ENCODE data around the gene SUSD6. TPM values are rescaled to one million over a fixed set of nuclear protein-coding genes. Genes with fewer than 3 reads are reported as not detected.

The SUSD6 gene
- total RNA-seq, 2 experiments from 2014 or later: 63.4 to 65.2 TPM

DNA sequence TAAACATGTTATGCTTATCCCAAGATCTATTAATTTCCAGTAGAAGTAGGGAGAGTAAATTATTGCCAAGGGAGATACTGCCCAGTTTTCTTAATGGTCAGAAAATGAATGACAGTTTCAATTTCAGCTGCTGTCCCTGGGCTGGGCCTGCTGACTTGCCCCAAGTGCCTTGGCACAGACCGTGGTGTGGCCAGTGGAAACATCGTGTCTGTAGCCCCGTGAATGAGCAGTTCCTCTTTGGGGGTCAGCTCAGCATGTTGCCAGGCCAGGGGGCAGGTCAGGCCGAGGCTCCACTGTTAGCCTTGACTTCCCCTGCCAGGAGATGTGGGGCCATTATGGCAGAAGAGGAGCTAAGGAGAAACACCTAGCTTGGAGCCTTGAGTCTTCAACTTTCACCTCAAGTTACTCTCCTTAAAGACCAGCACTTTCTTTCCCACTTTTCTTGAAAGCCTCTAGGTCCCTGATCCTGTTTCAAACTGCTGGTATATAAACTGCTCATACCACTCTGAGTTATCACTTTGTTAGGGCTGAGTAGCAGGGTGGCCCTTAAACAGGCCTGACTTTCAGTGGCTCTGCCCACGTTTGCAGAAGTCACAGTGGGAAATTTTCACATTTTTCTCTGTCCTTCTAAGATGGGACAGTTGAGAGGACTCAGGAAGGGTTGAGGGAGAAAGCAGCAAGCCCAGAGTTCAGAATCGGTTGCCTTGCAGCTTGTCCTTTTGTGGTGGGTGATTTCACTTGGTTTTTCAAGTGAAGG, 73.2 kb downstream of the SUSD6 start:
- no peak for DNase-seq
- no peaks in the 10 kb centered on the region for H3K9me3 Mint-ChIP-seq
- H3K27me3 Mint-ChIP-seq: no peaks in the 10 kb centered on the region
- POLR2A ChIA-PET: interaction anchor here (0.7 to 3.8 kb wide), 16 partner anchors 8 to 83 kb away, joined by 3 to 43 read pairs (median 5); partner anchors contain the start of genes SRSF5 and SUSD6
- CTCF ChIA-PET: interaction anchor here (1.0 to 2.2 kb wide), 12 partner anchors 10 to 80 kb away, joined by 3 to 10 read pairs (median 4); partner anchors contain the start of gene SUSD6
- peaks cover 35% of the 10 kb centered on the region for H3K36me3 Mint-ChIP-seq (ENCODE audit: low read depth)
- peak overlapping the region; percentile 88 for H3K27ac Mint-ChIP-seq
- peaks cover 86% of the 10 kb centered on the region for H3K4me1 Mint-ChIP-seq
- no peak overlapping the region for H3K4me3 Mint-ChIP-seq

DNA sequence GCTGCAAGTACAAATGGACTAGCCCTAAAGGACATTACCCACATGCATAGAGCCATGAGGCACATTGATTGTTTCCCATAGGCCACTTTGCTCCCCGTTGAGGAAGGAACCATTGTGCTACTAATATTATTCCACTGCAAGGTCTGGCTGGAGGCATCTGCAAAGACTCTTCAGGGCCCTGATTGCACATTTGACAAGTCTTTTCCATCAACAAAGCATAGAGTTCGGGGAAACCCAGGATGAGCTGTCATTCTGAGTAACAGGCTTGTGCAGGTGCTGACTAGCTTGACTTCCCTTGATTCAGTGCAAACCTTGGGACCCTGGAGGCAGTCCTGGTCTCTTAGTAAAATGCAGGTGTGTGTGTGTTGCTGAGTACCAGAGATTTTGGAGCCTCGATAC, 73.8 kb downstream of the SUSD6 start:
- POLR2A ChIA-PET: interaction anchor here (0.7 to 3.8 kb wide), 19 partner anchors 9 to 73 kb away, joined by 3 to 43 read pairs (median 5); partner anchors contain the start of gene SUSD6
- H3K4me3 Mint-ChIP-seq: peak overlapping the region; percentile 47
- no peaks in the 10 kb centered on the region for H3K9me3 Mint-ChIP-seq
- CTCF ChIA-PET: interaction anchor here (1.0 to 2.2 kb wide), 11 partner anchors 9 to 80 kb away, joined by 3 to 10 read pairs (median 4); partner anchors contain the start of gene SUSD6
- H3K36me3 Mint-ChIP-seq (ENCODE audit: low read depth): peaks cover 33% of the 10 kb centered on the region
- peak; percentile 77 for DNase-seq
- no peaks in the 10 kb centered on the region for H3K27me3 Mint-ChIP-seq
- H3K27ac Mint-ChIP-seq: peak overlapping the region; percentile 88
- H3K4me1 Mint-ChIP-seq: peaks cover 83% of the 10 kb centered on the region

- ChIA-PET POLR2A (interaction anchor here (0.7 to 3.8 kb wide), 15 partner anchors 8 to 74 kb away, joined by 3 to 43 read pairs (median 5); partner anchors contain the start of gene SUSD6), CTCF (interaction anchor here (1.0 to 2.2 kb wide), 11 partner anchors 8 to 81 kb away, joined by 3 to 10 read pairs (median 4); partner anchors contain the start of gene SUSD6)
- H3K36me3 Mint-ChIP-seq (ENCODE audit: low read depth): peaks cover 32% of the 10 kb centered on the region
- H3K4me3 Mint-ChIP-seq: peak overlapping the region; percentile 47
- DNase-seq: peak; percentile 60
- H3K4me1 Mint-ChIP-seq: peaks cover 80% of the 10 kb centered on the region
- no peaks in the 10 kb centered on the region for H3K27me3 Mint-ChIP-seq
- H3K27ac Mint-ChIP-seq: peak overlapping the region; percentile 88
- H3K9me3 Mint-ChIP-seq: no peaks in the 10 kb centered on the region
These were observed 74.3 kb downstream of the SUSD6 start for GRCh38 chr14:69685716-69686115.

DNA sequence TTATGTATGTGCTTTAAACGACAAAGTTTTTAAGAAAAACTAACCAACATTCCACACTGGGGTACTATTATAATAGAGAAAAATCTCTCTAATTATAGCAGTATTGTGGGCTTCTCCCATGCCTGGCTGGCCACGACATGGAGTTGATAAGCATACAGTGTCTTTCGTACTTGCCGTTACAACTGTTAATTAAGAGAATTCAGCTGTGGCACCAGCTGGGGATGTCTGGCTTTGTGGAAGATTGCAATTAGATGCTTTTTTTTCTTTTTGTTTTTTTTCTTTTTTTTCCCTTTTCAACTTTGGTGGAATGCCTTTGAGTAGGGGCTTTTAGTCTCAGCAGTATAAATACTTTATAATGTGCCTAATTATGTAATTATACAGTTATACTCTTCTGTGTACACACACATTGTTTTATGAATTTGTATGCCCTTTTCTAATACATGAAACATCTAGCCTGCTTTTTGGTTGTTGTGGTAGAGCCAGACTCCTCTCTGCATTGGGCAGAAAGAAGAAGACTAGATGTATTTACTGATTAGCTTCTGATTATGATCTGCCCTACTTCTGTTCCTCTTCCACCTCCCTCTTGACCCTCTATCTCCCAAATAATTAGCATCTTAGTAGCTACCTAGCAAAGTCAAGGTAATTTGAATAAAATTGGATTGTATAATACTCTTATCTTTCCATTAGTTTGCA, 76.4 kb downstream of the SUSD6 start:
- peaks cover 69% of the 10 kb centered on the region for H3K4me1 Mint-ChIP-seq
- H3K4me3 Mint-ChIP-seq: no peak overlapping the region
- POLR2A ChIA-PET: interaction anchor here (1.1 to 1.5 kb wide), 5 partner anchors 11 to 79 kb away, joined by 3 to 5 read pairs (median 4); partner anchors contain the start of genes SRSF5 and SUSD6
- H3K9me3 Mint-ChIP-seq: no peaks in the 10 kb centered on the region
- CTCF ChIA-PET: interaction anchor here (0.8 to 1.4 kb wide), 3 partner anchors 22 to 84 kb away, joined by 3 read pairs; no protein-coding TSS in a partner anchor
- H3K27me3 Mint-ChIP-seq: no peaks in the 10 kb centered on the region
- peaks cover 39% of the 10 kb centered on the region for H3K36me3 Mint-ChIP-seq (ENCODE audit: low read depth)
- peak overlapping the region; percentile 17 for H3K27ac Mint-ChIP-seq
- no peak for DNase-seq

DNA sequence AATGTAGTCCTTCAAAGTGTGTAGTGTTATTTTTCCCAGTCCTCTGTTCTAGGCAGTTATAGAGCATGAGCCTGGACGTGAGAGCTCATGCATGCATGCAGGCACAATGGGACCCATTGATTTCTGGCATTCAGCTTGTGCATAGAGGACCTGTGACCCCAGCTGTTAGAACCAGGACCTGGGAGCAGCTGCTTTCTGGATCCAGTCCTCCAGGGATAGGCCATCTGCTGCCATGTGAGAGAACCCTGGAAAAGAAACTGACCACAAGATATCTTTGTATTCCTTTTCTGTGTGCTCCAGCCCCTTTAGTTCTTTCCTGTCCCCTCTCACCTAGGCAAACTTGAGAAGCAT, 76.9 kb downstream of the SUSD6 start:
- H3K36me3 Mint-ChIP-seq (ENCODE audit: low read depth): peaks cover 38% of the 10 kb centered on the region

DNA sequence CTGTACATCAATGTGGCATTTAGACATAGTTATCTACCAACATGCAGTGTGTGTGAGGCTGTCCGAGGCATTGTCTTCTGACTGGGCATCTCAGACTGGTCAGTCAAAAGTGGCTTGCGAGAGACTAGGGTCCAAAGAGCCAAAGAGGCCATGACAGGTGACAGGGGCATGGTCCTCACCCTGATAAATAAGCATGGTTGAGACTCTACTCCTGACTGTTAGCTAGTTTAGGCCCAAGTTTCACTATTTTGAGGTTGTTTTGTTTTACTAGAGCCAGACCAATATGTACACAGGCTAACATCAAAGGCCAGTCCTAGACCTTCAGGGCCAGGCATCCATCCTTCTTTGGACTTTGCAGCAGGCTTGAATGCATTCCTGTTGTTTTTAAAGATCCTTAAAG, 78.6 kb downstream of the SUSD6 start:
- Mint-ChIP-seq H3K27ac (no peak overlapping the region), H3K4me1 (peaks cover 68% of the 10 kb centered on the region), H3K36me3 (ENCODE audit: low read depth) (peaks cover 42% of the 10 kb centered on the region), H3K4me3 (no peak overlapping the region), H3K9me3 (no peaks in the 10 kb centered on the region), H3K27me3 (no peaks in the 10 kb centered on the region)
- no peak for DNase-seq
- CTCF ChIA-PET: no interaction called here
- POLR2A ChIA-PET: no interaction called here

More for the DNA sequence above, 76.9 kb downstream of the SUSD6 start:
- peaks cover 69% of the 10 kb centered on the region for H3K4me1 Mint-ChIP-seq
- POLR2A ChIA-PET: interaction anchor here (1.1 to 1.4 kb wide), 4 partner anchors 11 to 78 kb away, joined by 3 to 4 read pairs (median 4); partner anchors contain the start of genes SRSF5 and SUSD6
- no peaks in the 10 kb centered on the region for H3K27me3 Mint-ChIP-seq
- CTCF ChIA-PET: interaction anchor here (0.8 to 1.2 kb wide), 3 partner anchors 15 to 84 kb away, joined by 3 read pairs; no protein-coding TSS in a partner anchor
- no peaks in the 10 kb centered on the region for H3K9me3 Mint-ChIP-seq
- H3K4me3 Mint-ChIP-seq: no peak overlapping the region
- peak overlapping the region; percentile 17 for H3K27ac Mint-ChIP-seq
- DNase-seq: no peak

DNA sequence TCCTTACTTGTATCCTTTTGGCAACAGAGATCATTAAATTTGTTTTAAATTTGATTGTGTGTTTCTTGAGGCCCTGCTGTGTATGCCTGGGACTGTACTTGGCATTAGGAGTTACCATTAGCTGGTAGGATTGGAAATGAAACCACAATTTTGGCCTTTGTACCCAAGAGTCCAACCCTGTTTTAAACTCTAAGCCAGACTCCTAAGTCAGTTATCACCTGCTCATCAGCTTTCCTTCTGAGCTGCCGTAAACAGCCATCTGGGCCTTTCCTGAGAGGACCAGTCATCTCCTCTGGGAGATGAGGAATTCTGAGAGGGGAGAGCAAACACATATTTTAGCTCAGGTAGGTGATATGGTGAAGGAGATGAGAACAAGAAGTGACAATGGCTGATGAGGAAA, 81.2 kb downstream of the SUSD6 start:
- ChIA-PET POLR2A (interaction anchor here (0.7 to 1.4 kb wide), 4 partner anchors 13 to 80 kb away, joined by 3 to 6 read pairs (median 4); no protein-coding TSS in a partner anchor), CTCF (no interaction called here)
- DNase-seq: no peak
- peaks cover 72% of the 10 kb centered on the region for H3K4me1 Mint-ChIP-seq
- no peaks in the 10 kb centered on the region for H3K27me3 Mint-ChIP-seq
- H3K27ac Mint-ChIP-seq: no peak overlapping the region
- H3K9me3 Mint-ChIP-seq: no peaks in the 10 kb centered on the region
- H3K36me3 Mint-ChIP-seq (ENCODE audit: low read depth): peaks cover 45% of the 10 kb centered on the region
- no peak overlapping the region for H3K4me3 Mint-ChIP-seq

GRCh38 chr14:69693145-69693544, 81.7 kb downstream of the SUSD6 start:
- H3K27me3 Mint-ChIP-seq: no peaks in the 10 kb centered on the region
- ChIA-PET CTCF (interaction anchor here (1.0 kb wide), 1 partner anchor 94 kb away, joined by 3 read pairs; no protein-coding TSS in a partner anchor), POLR2A (interaction anchor here (1.2 to 1.4 kb wide), 2 partner anchors 12 to 81 kb away, joined by 4 to 6 read pairs; no protein-coding TSS in a partner anchor)
- H3K27ac Mint-ChIP-seq: no peak overlapping the region
- peaks cover 47% of the 10 kb centered on the region for H3K36me3 Mint-ChIP-seq (ENCODE audit: low read depth)
- H3K9me3 Mint-ChIP-seq: no peaks in the 10 kb centered on the region
- H3K4me1 Mint-ChIP-seq: peaks cover 70% of the 10 kb centered on the region
- DNase-seq: no peak
- no peak overlapping the region for H3K4me3 Mint-ChIP-seq

- CTCF ChIA-PET: interaction anchor here (0.8 to 1.0 kb wide), 2 partner anchors 9 to 95 kb away, joined by 3 to 4 read pairs; no protein-coding TSS in a partner anchor
- peak overlapping the region; percentile 59 for H3K27ac Mint-ChIP-seq
- peaks cover 50% of the 10 kb centered on the region for H3K36me3 Mint-ChIP-seq (ENCODE audit: low read depth)
- DNase-seq: no peak
- no peaks in the 10 kb centered on the region for H3K27me3 Mint-ChIP-seq
- H3K4me1 Mint-ChIP-seq: peaks cover 71% of the 10 kb centered on the region
- POLR2A ChIA-PET: interaction anchor here (1.3 kb wide), 1 partner anchor 8 kb away, joined by 5 read pairs; no protein-coding TSS in a partner anchor
- H3K9me3 Mint-ChIP-seq: no peaks in the 10 kb centered on the region
- no peak overlapping the region for H3K4me3 Mint-ChIP-seq
These were observed 82.7 kb downstream of the SUSD6 start for GRCh38 chr14:69693801-69694729.

DNA sequence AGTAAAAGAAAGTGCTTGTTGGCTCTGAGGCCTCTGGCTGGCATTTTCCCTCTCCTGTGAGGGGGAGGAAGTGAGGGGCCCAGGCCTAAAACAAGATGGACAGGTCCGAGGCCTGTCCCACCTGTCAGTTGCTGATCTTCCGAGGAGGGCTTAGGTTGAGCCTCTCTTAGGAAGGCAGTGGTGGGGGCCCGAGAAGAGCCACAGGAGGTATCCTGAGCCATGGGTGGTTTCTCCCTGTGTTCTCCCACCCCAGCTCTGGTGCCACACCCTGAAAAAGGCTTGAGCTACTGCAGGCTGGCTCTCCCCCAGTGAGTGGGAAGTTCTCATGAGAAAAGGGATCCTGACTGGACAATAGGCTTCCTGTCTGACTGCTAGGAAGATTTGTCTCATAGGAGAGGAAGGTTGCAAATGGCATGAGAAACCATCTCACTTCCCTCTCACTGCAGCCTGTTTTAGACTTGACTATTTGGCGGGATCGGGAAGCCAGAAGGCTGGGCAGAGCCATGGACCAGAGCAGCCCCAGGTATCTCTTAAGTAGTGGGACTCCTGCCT, 83.4 kb downstream of the SUSD6 start:
- POLR2A ChIA-PET: interaction anchor here (1.3 kb wide), 1 partner anchor 9 kb away, joined by 5 read pairs; no protein-coding TSS in a partner anchor
- Mint-ChIP-seq H3K4me1 (peaks cover 75% of the 10 kb centered on the region), H3K36me3 (ENCODE audit: low read depth) (peaks cover 51% of the 10 kb centered on the region), H3K27me3 (no peaks in the 10 kb centered on the region), H3K9me3 (no peaks in the 10 kb centered on the region), H3K27ac (peak overlapping the region; percentile 8), H3K4me3 (no peak overlapping the region)
- DNase-seq: no peak
- CTCF ChIA-PET: no interaction called here

GRCh38 chr14:69695322-69696203, 84.2 kb downstream of the SUSD6 start:
- H3K36me3 Mint-ChIP-seq (ENCODE audit: low read depth): peaks cover 45% of the 10 kb centered on the region
- H3K27me3 Mint-ChIP-seq: no peaks in the 10 kb centered on the region
- CTCF ChIA-PET: interaction anchor here (1.2 kb wide), 1 partner anchor 32 kb away, joined by 3 read pairs; no protein-coding TSS in a partner anchor
- no peaks in the 10 kb centered on the region for H3K9me3 Mint-ChIP-seq
- H3K4me1 Mint-ChIP-seq: peaks cover 76% of the 10 kb centered on the region
- POLR2A ChIA-PET: no interaction called here
- peak overlapping the region; percentile 56 for H3K27ac Mint-ChIP-seq
- DNase-seq: no peak
- H3K4me3 Mint-ChIP-seq: no peak overlapping the region
